ENCODE data around the gene SBK2.

Gene SBK2

GRCh38 chr19:55486043-55486970 lies 50.6 kb downstream of the SBK2 start:
- DNase-seq (ENCODE audit: low spot score): no peak

- no peak for DNase-seq (ENCODE audit: low spot score)
Measured at GRCh38 chr19:55485439-55486011, 51.4 kb downstream of the SBK2 start.

GRCh38 chr19:55484593-55485438 lies 52.1 kb downstream of the SBK2 start, which contains the start of gene NAT14:
Gene NAT14, plus strand, starts transcription at chr19:55485188. Its CDS starts 521 bp downstream, at chr19:55485709.
- DNase-seq (ENCODE audit: low spot score): peak; percentile 87

GRCh38 chr19:55483706-55484592 lies 53.0 kb downstream of the SBK2 start:
- DNase-seq (ENCODE audit: low spot score): no peak

GRCh38 chr19:55482967-55483705 lies 53.8 kb downstream of the SBK2 start:
- DNase-seq (ENCODE audit: low spot score): no peak

GRCh38 chr19:55482156-55482961 lies 54.6 kb downstream of the SBK2 start:
- DNase-seq (ENCODE audit: low spot score): no peak

GRCh38 chr19:55481794-55482155 lies 55.2 kb downstream of the SBK2 start:
- no peak for DNase-seq (ENCODE audit: low spot score)

GRCh38 chr19:55481148-55481793 lies 55.7 kb downstream of the SBK2 start:
- no peak for DNase-seq (ENCODE audit: low spot score)

GRCh38 chr19:55479451-55480230 lies 57.3 kb downstream of the SBK2 start:
- DNase-seq (ENCODE audit: low spot score): no peak

- DNase-seq (ENCODE audit: low spot score): no peak
Measured at GRCh38 chr19:55479045-55479444, 57.9 kb downstream of the SBK2 start.
